PFSK-1 (cell line): ENCODE results near the gene AMMECR1L.

Experiments
- FOXP2 ChIP-seq: optimal IDR thresholded peaks from 2 replicates; pipeline ENCODE3; 2011; ENCODE audit warnings: borderline replicate concordance, control low read depth, inconsistent platforms; ENCODE audit not compliant: insufficient read depth; ENCODE audit errors: extremely low read length, extremely low read depth
- POLR2AphosphoS5 ChIP-seq: IDR thresholded peaks from 2 replicates; pipeline ENCODE4 v1.6.1; 2012; ENCODE audit warnings: low read depth, mild to moderate bottlenecking, control low read depth, low read length, moderate library complexity
- REST ChIP-seq, 2 experiments: IDR thresholded peaks; 2 replicates each; pipeline versions ENCODE4 v1.6.1 to v1.8.0; 2011 to 2012; ENCODE audit warnings: low read depth in 2 of 2, low read length in 2 of 2, control low read depth in 1 of 2, inconsistent platforms in 1 of 2, mild to moderate bottlenecking in 1 of 2, moderate library complexity in 1 of 2; ENCODE audit not compliant: insufficient read depth in 1 of 2
- SIN3A ChIP-seq: IDR thresholded peaks from 2 replicates; pipeline ENCODE4 v1.6.1; 2012; ENCODE audit warnings: mild to moderate bottlenecking, low read length, moderate library complexity, borderline replicate concordance; ENCODE audit not compliant: insufficient read depth
- TAF1 ChIP-seq: IDR thresholded peaks from 2 replicates; pipeline ENCODE4 v1.6.1; 2012; ENCODE audit warnings: low read length, control low read depth, borderline replicate concordance; ENCODE audit not compliant: insufficient read depth

The AMMECR1L gene

GRCh38 chr2:127862228-127862627 lies 23.5 kb downstream of the AMMECR1L start:
- no peak for TF ChIP-seq SIN3A
- no peak for TF ChIP-seq POLR2AphosphoS5
- no peak for TF ChIP-seq TAF1
- TF ChIP-seq FOXP2, result no peak
- no peak for TF ChIP-seq REST (IDR thresholded peaks at IDR 0.05; ENCODE audit: insufficient read depth in 1 of 2, low read depth in 2 of 2, low read length in 2 of 2)

- TF ChIP-seq SIN3A, result no peak
These were observed 25.6 kb downstream of the AMMECR1L start for GRCh38 chr2:127860130-127860529.

- no peak for TF ChIP-seq FOXP2
- TF ChIP-seq POLR2AphosphoS5, result no peak
- TF ChIP-seq TAF1, result no peak
- TF ChIP-seq SIN3A, result no peak
These were observed 26.1 kb downstream of the AMMECR1L start for GRCh38 chr2:127859712-127860085.

- no peak for TF ChIP-seq TAF1
- no peak for TF ChIP-seq POLR2AphosphoS5
- TF ChIP-seq SIN3A, result no peak
- no peak for TF ChIP-seq FOXP2
- no peak for TF ChIP-seq REST (IDR thresholded peaks at IDR 0.05; ENCODE audit: insufficient read depth in 1 of 2, low read depth in 2 of 2, low read length in 2 of 2)
These were observed 28.4 kb downstream of the AMMECR1L start for GRCh38 chr2:127857265-127857808.

- TF ChIP-seq POLR2AphosphoS5 (no peak), SIN3A (no peak), REST (IDR thresholded peaks at IDR 0.05; ENCODE audit: insufficient read depth in 1 of 2, low read depth in 2 of 2, low read length in 2 of 2) (no peak), TAF1 (no peak), FOXP2 (no peak)
These were observed 32.1 kb downstream of the AMMECR1L start for GRCh38 chr2:127853671-127854070.

- no peak for TF ChIP-seq TAF1
These were observed 33.4 kb downstream of the AMMECR1L start for GRCh38 chr2:127852388-127852787.

- TF ChIP-seq SIN3A (no peak), TAF1 (no peak), REST (IDR thresholded peaks at IDR 0.05; ENCODE audit: insufficient read depth in 1 of 2, low read depth in 2 of 2, low read length in 2 of 2) (no peak), FOXP2 (no peak), POLR2AphosphoS5 (no peak)
These were observed 37.8 kb downstream of the AMMECR1L start for GRCh38 chr2:127847931-127848330.
